ENCODE data around the gene CDH23.

Gene CDH23

GRCh38 chr10:71857934-71858890, 461.5 kb downstream of the CDH23 start:
- ChIA-PET CTCF (interaction anchor here (0.9 kb wide), 1 partner anchor 86 kb away, joined by 4 read pairs; no protein-coding TSS in a partner anchor), POLR2A (no interaction called here)

GRCh38 chr10:71860243-71861029, 463.7 kb downstream of the CDH23 start:
- TF ChIP-seq CTCF (IDR thresholded peaks at IDR 0.05; ENCODE audit: insufficient read depth, low read length, missing control alignments): no peak
- ChIA-PET POLR2A (interaction anchor here (0.6 to 2.2 kb wide), 5 partner anchors 10 to 62 kb away, joined by 3 to 25 read pairs (median 7); partner anchors contain the start of gene PSAP), CTCF (interaction anchor here (0.6 to 1.8 kb wide), 7 partner anchors 9 to 88 kb away, joined by 3 to 6 read pairs (median 4); partner anchors contain the start of genes PSAP and VSIR)
- no peak overlapping the region for H3K4me3 ChIP-seq (ENCODE audit: low read depth, low read length)
- DNase-seq (ENCODE audit: low read depth, low spot score): peak; percentile 100

More at GRCh38 chr10:71857934-71858890, 461.5 kb downstream of the CDH23 start:
- no peak for TF ChIP-seq CTCF (IDR thresholded peaks at IDR 0.05; ENCODE audit: insufficient read depth, low read length, missing control alignments)
- DNase-seq (ENCODE audit: low read depth, low spot score): no peak
- no peak overlapping the region for H3K4me3 ChIP-seq (ENCODE audit: low read depth, low read length)

GRCh38 chr10:71863203-71863602, 466.5 kb downstream of the CDH23 start:
- TF ChIP-seq CTCF (IDR thresholded peaks at IDR 0.05; ENCODE audit: insufficient read depth, low read length, missing control alignments): no peak
- ChIA-PET POLR2A (no interaction called here), CTCF (no interaction called here)
- H3K4me3 ChIP-seq (ENCODE audit: low read depth, low read length): no peak overlapping the region
- DNase-seq (ENCODE audit: low read depth, low spot score): no peak

- ChIA-PET POLR2A (no interaction called here), CTCF (no interaction called here)
- no peak for TF ChIP-seq CTCF (IDR thresholded peaks at IDR 0.05; ENCODE audit: insufficient read depth, low read length, missing control alignments)
- no peak overlapping the region for H3K4me3 ChIP-seq (ENCODE audit: low read depth, low read length)
- DNase-seq (ENCODE audit: low read depth, low spot score): no peak
These were observed 468.2 kb downstream of the CDH23 start for GRCh38 chr10:71864911-71865361.
